ENCODE results near the gene FAXDC2. TPM values are rescaled to one million over a fixed set of nuclear protein-coding genes. Genes with fewer than 3 reads are reported as not detected.

Gene FAXDC2
- total RNA-seq, result 6.2 and 8.8 TPM in 2 replicates

GRCh38 chr5:154850255-154851062, at the start of gene FAXDC2:
Gene FAXDC2 (minus strand): TSS chr5:154850603. CDS start chr5:154838178, 12,425 bp downstream.

GRCh38 chr5:154858297-154858971, 8.0 kb upstream of the FAXDC2 start, which contains the start of gene CNOT8:
Gene CNOT8 (plus strand): TSS chr5:154858627. CDS start chr5:154863279, 4,652 bp downstream.

Small RNA genes within 50 kb of the gene (small RNA-seq; reads per million reads assigned to genes)
- not detected for gene MIR378H

Other genes with a start within 250 kb of the FAXDC2 start
- gene LARP1, start 95.2 kb downstream of the FAXDC2 start, total RNA-seq, result 147 and 170 TPM in 2 replicates
- gene CNOT8, start 8.0 kb upstream of the FAXDC2 start, total RNA-seq, result 69.2 and 73.0 TPM in 2 replicates
- 20.6 and 22.7 TPM in 2 replicates for gene GEMIN5, start 87.6 kb upstream of the FAXDC2 start, total RNA-seq
- 15.0 and 20.4 TPM in 2 replicates for gene MRPL22, start 90.5 kb upstream of the FAXDC2 start, total RNA-seq
- gene KIF4B, start 163.2 kb upstream of the FAXDC2 start, total RNA-seq, result 0.33 and 0.48 TPM in 2 replicates

Measured in vein endothelial cell (primary cell).